ENCODE data around the gene ULBP1. TPM values are rescaled to one million over a fixed set of nuclear protein-coding genes. Genes with fewer than 3 reads are reported as not detected.

Gene ULBP1
- total and polyA plus RNA-seq, 2 donors from 2014 or later, result 0.47 to 0.72 TPM

DNA sequence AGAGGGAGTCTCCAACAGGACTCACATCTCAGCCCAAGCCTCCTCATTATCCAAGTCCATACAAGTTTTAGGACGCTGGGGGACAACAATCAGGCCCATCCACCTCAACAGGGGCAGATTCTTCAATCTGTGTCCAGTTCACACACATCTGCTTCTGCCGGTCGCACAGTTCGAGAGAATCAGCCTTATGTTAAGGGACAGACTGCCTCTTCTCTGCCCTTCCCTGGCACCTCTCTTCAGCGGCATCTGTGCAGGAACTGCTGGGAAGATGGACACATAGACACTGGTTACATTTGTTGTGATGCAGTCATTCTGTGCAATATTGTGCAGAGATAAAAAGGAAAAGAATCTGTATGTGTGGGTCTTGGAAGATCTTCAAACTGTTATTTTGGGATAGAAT, 21.0 kb downstream of the ULBP1 start:
- H3K4me3 ChIP-seq (ENCODE audit: low read length in 3 of 3), result no peak overlapping the region
- no peak overlapping the region for H3K9ac ChIP-seq (ENCODE audit: low read length in 3 of 3)
- peaks cover 67% of the 10 kb centered on the region for H3K27me3 ChIP-seq (ENCODE audit: control insufficient read depth, insufficient read depth, low read length)
- no peaks in the 10 kb centered on the region for H3K36me3 ChIP-seq (ENCODE audit: control insufficient read depth in 2 of 3, insufficient read depth in 3 of 3, low read length in 3 of 3)
- DNase-seq, result no peak
- intact Hi-C loops (cut with DNase I), result no loop called here
- no peak for FAIRE-seq
- TF ChIP-seq, protein P1, sequence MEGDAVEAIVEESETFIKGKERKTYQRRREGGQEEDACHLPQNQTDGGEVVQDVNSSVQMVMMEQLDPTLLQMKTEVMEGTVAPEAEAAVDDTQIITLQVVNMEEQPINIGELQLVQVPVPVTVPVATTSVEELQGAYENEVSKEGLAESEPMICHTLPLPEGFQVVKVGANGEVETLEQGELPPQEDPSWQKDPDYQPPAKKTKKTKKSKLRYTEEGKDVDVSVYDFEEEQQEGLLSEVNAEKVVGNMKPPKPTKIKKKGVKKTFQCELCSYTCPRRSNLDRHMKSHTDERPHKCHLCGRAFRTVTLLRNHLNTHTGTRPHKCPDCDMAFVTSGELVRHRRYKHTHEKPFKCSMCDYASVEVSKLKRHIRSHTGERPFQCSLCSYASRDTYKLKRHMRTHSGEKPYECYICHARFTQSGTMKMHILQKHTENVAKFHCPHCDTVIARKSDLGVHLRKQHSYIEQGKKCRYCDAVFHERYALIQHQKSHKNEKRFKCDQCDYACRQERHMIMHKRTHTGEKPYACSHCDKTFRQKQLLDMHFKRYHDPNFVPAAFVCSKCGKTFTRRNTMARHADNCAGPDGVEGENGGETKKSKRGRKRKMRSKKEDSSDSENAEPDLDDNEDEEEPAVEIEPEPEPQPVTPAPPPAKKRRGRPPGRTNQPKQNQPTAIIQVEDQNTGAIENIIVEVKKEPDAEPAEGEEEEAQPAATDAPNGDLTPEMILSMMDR (IDR thresholded peaks at IDR 0.05; ENCODE audit: borderline replicate concordance, extremely low read depth, insufficient read depth), result no peak
- no peak overlapping the region for H3K27ac ChIP-seq (ENCODE audit: low read depth in 2 of 2, low read length in 2 of 2)
- peaks cover 0 to 16% (median 0%) of the 10 kb centered on the region in 3 donors for H3K9me3 ChIP-seq (ENCODE audit: control insufficient read depth in 2 of 3, insufficient read depth in 1 of 3, low read length in 3 of 3)
- H3K4me1 ChIP-seq (ENCODE audit: control insufficient read depth in 2 of 3, insufficient read depth in 2 of 3, low read depth in 1 of 3, low read length in 3 of 3), result peaks cover 0 to under 1% (median 0%) of the 10 kb centered on the region in 3 donors

DNA sequence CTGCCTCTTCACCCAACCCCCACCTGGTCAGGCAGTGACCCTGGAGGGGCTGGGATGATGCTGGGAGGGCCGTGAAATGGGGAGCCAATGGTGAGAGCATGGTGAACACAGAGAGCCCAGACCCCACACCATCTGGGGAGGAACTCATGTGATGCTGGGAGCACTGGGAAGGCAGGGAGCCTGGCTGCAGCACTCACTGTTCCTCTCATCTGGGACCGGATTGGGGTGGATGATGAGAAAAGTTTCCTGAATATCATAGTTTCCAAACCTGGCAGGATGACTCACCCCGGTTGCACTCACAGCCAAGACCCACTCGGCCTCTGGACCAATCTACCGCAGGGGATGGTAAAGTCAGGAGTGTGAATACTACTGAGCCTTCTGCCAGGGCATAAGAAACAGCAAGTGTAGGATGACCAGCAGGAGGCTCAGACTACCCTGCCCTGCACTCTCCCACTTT, 21.8 kb downstream of the ULBP1 start:
- Histone ChIP-seq H3K27me3 (ENCODE audit: control insufficient read depth, insufficient read depth, low read length) (peaks cover 75% of the 10 kb centered on the region), H3K27ac (ENCODE audit: low read depth in 2 of 2, low read length in 2 of 2) (no peak overlapping the region), H3K9ac (ENCODE audit: low read length in 3 of 3) (no peak overlapping the region), H3K36me3 (ENCODE audit: control insufficient read depth in 2 of 3, insufficient read depth in 3 of 3, low read length in 3 of 3) (no peaks in the 10 kb centered on the region), H3K9me3 (ENCODE audit: control insufficient read depth in 2 of 3, insufficient read depth in 1 of 3, low read length in 3 of 3) (peaks cover 0 to 16% (median 0%) of the 10 kb centered on the region in 3 donors), H3K4me3 (ENCODE audit: low read length in 3 of 3) (no peak overlapping the region), H3K4me1 (ENCODE audit: control insufficient read depth in 2 of 3, insufficient read depth in 2 of 3, low read depth in 1 of 3, low read length in 3 of 3) (peaks cover 0 to 8% (median 2%) of the 10 kb centered on the region in 3 donors)
- intact Hi-C loops (cut with DNase I), result no loop called here
- DNase-seq (no peak), FAIRE-seq (no peak)
- TF ChIP-seq, protein P1 (IDR thresholded peaks at IDR 0.05; ENCODE audit: borderline replicate concordance, extremely low read depth, insufficient read depth), result no peak

DNA sequence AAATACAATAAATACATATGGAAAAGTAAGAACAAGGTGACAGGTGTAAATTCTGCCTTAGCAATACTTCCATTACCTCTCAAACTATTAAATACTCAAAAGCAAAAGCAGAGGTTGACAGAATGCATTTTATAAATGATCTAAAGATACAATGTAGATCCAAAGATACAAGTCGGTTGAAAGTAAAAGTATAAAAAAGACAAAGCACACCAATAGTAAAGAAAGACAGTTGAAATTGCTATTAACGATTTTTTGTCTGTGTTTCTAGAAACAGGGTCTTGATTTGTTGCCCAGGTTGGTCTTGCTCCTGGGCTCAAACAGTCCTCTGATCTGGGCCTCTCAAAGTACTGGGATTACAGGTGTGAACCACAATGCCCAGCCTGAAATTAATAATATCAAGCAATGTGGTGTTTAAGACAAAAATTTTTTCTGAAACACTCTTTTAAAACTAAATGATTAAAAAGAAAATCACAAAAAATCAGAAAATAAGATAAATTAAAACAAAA, 23.9 kb downstream of the ULBP1 start:
- TF ChIP-seq, protein P1 (IDR thresholded peaks at IDR 0.05; ENCODE audit: borderline replicate concordance, extremely low read depth, insufficient read depth), result no peak
- FAIRE-seq, result no peak

More for the DNA sequence above, 23.9 kb downstream of the ULBP1 start:
- no peak overlapping the region for H3K27ac ChIP-seq (ENCODE audit: low read depth in 2 of 2, low read length in 2 of 2)
- no peak overlapping the region for H3K4me3 ChIP-seq (ENCODE audit: low read length in 3 of 3)
- H3K9ac ChIP-seq (ENCODE audit: low read length in 3 of 3), result no peak overlapping the region
- H3K36me3 ChIP-seq (ENCODE audit: control insufficient read depth in 2 of 3, insufficient read depth in 3 of 3, low read length in 3 of 3), result no peaks in the 10 kb centered on the region
- H3K4me1 ChIP-seq (ENCODE audit: control insufficient read depth in 2 of 3, insufficient read depth in 2 of 3, low read depth in 1 of 3, low read length in 3 of 3), result peaks cover 0 to 9% (median 2%) of the 10 kb centered on the region in 3 donors
- H3K27me3 ChIP-seq (ENCODE audit: control insufficient read depth, insufficient read depth, low read length), result peaks cover 78% of the 10 kb centered on the region
- no peak for DNase-seq
- intact Hi-C loops (cut with DNase I), result no loop called here
- peaks cover 0 to 16% (median 0%) of the 10 kb centered on the region in 3 donors for H3K9me3 ChIP-seq (ENCODE audit: control insufficient read depth in 2 of 3, insufficient read depth in 1 of 3, low read length in 3 of 3)
